ENCODE measurements around the gene MDK.

Gene MDK

GRCh38 chr11:46404476-46405017 lies 23.1 kb downstream of the MDK start:
- DNase-seq (ENCODE audit: low read depth) = no peak
- TF ChIP-seq, protein P1, sequence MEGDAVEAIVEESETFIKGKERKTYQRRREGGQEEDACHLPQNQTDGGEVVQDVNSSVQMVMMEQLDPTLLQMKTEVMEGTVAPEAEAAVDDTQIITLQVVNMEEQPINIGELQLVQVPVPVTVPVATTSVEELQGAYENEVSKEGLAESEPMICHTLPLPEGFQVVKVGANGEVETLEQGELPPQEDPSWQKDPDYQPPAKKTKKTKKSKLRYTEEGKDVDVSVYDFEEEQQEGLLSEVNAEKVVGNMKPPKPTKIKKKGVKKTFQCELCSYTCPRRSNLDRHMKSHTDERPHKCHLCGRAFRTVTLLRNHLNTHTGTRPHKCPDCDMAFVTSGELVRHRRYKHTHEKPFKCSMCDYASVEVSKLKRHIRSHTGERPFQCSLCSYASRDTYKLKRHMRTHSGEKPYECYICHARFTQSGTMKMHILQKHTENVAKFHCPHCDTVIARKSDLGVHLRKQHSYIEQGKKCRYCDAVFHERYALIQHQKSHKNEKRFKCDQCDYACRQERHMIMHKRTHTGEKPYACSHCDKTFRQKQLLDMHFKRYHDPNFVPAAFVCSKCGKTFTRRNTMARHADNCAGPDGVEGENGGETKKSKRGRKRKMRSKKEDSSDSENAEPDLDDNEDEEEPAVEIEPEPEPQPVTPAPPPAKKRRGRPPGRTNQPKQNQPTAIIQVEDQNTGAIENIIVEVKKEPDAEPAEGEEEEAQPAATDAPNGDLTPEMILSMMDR (IDR thresholded peaks at IDR 0.05; ENCODE audit: low read depth, low read length, missing control alignments) = no peak
- no peak overlapping the region for H3K4me3 ChIP-seq (ENCODE audit: low read depth, low read length)

- no peak overlapping the region for H3K4me3 ChIP-seq (ENCODE audit: low read depth, low read length)
- DNase-seq (ENCODE audit: low read depth) = no peak
- TF ChIP-seq, protein P1 (IDR thresholded peaks at IDR 0.05; ENCODE audit: low read depth, low read length, missing control alignments) = no peak
Measured at GRCh38 chr11:46407635-46408034, 26.2 kb downstream of the MDK start.

DNA sequence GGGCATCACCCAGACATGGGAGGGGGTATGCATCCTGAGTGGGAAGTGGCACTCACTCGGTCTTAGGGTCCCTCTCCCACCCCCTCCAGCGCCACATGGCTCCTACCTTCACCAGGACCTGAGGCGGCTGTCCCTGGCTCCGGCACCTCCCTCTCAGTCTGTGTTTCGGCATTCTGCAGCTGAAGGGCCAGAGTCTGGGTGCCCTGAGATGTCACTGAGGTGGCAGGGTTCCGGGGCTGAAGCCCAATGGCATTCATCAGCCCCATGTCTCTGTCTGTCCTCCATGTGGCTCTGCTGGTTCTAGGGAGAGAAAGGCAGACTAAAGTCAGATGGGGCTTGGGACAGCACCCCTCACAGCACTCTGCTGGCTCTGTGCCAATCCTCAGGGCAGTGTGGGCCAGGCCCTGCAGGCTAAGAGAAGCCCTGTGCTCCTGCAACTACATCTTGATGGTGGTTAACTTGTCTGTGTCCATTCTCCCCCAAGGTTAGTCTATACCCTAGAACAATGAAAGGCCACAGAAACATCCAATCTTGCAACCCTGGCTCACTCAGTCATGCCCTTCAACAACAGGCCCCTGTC lies 27.0 kb downstream of the MDK start:
- TF ChIP-seq, protein P1 (IDR thresholded peaks at IDR 0.05; ENCODE audit: low read depth, low read length, missing control alignments) = no peak
- no peak for DNase-seq (ENCODE audit: low read depth)
- no peak overlapping the region for H3K4me3 ChIP-seq (ENCODE audit: low read depth, low read length)

DNA sequence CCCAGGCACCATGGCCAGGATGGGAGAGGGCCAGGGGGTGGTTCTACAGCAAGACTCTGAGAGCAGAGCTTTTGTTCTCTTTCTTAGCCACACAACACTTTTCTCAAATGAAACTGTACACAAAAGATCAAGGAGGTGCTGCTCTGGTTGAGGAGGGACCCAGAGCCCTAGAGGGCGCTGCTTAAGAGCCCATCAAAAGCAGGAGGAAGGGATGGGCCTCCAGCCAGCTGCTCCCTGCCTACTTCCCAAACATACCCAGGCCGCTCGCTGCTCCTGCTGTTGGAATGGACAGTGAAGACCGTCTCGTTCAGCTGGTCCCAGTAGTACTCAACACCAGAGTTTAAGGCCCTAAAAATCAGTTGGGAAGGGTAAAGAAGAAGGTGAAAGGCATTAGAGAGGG lies 28.6 kb downstream of the MDK start:
- no peak overlapping the region for H3K4me3 ChIP-seq (ENCODE audit: low read depth, low read length)
- DNase-seq (ENCODE audit: low read depth) = no peak
- TF ChIP-seq, protein P1 (IDR thresholded peaks at IDR 0.05; ENCODE audit: low read depth, low read length, missing control alignments) = no peak

DNA sequence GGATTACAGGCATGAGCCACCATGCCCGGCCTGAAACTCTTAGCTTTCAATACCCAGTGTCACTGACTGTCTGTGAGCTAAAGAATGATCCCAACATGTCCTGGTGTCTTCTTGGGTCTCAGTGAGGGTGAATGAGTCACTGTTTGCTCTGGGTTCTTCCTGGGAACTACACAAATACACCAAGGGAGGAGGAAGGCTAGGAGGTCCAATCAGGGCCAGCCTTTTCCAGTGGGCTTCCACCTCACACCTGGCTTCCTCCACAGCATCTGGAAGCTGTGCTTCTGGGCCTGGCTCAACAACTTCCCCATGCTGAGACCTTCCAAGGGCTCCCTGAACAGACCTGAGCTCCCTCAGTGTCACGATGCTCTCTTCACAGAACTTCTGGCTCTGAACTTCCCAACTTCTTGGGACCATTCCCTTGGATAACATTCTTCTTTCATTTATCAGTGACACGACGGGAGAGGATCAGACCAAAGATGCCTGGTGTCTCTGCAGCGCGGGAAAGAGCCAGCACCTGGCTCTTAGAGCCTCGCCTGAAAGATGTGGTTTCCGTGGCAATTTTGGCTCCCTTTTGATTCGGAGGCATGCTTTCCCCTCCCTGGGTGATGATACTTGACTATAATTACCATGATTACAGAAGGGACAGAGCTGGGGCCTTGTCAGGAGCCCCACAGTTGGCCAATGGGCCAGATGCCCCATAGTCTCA lies 32.4 kb downstream of the MDK start:
- TF ChIP-seq, protein P1 (IDR thresholded peaks at IDR 0.05; ENCODE audit: low read depth, low read length, missing control alignments) = no peak
- H3K4me3 ChIP-seq (ENCODE audit: low read depth, low read length) = no peak overlapping the region
- DNase-seq (ENCODE audit: low read depth) = no peak

DNA sequence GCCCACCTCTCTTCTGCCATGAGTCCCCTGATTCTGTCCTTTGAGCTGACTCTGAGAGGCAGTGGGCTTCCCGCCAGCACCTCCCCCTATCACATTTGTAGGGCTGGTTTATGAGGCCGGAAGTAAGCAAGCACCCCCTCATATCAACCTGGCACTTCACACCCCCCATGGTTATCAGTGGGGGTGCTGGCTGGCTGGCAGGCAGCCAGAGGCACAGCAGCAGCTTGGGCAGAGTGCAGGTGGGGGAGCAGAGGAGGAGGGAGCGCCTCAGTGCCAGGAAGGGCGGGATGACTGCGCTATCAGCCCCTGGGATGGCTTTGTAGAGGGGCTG lies 33.0 kb downstream of the MDK start:
- DNase-seq (ENCODE audit: low read depth) = no peak
- H3K4me3 ChIP-seq (ENCODE audit: low read depth, low read length) = no peak overlapping the region
- TF ChIP-seq, protein P1 (IDR thresholded peaks at IDR 0.05; ENCODE audit: low read depth, low read length, missing control alignments) = no peak

DNA sequence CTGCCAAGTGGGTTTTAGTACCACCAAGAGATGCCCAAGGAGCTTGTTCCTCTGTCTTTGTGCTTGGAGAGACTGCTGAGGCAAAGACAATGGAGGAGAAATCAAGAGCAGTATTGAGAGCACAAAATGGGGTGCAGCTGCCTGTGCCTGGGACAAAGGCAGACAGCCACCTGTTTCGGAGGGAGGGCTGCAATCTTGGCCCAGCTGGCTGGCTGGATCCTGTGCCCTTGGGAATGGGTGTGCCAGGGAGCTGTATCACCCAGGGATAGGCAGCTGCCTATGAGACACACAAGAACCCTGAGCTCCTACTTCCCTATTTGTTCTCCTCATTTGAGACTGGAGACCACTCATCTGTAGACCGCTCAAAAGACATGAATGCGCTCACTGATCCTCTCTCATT lies 33.4 kb downstream of the MDK start:
- TF ChIP-seq, protein P1 (IDR thresholded peaks at IDR 0.05; ENCODE audit: low read depth, low read length, missing control alignments) = no peak
- no peak overlapping the region for H3K4me3 ChIP-seq (ENCODE audit: low read depth, low read length)
- DNase-seq (ENCODE audit: low read depth) = no peak

All from GM12864 (cell line).